ENCODE measurements around the gene MPP3.
"Not testable (repeated sequence)": the region's sequence is repeated elsewhere in the genome, so short reads cannot be mapped to it uniquely, and the experiment has no call there.

Gene MPP3

GRCh38 chr17:43799047-43799446 lies 33.9 kb downstream of the MPP3 start:
- Histone ChIP-seq H3K9ac (ENCODE audit: low read length) (no peak overlapping the region), H3K4me2 (ENCODE audit: low read length) (no peak overlapping the region), H3K9me3 (ENCODE audit: insufficient read depth, low read length) (no peaks in the 10 kb centered on the region), H3K4me1 (ENCODE audit: low read length) (no peaks in the 10 kb centered on the region), H3K4me3 (ENCODE audit: low read length) (no peak overlapping the region), H3K36me3 (replicated peaks; ENCODE audit: low read depth, low read length) (no peaks in the 10 kb centered on the region), H3K27me3 (ENCODE audit: low read depth, low read length) (peaks cover 27% of the 10 kb centered on the region), H4K20me1 (ENCODE audit: insufficient read depth, low read length) (no peaks in the 10 kb centered on the region), H2AFZ (ENCODE audit: low read depth, low read length) (no peak overlapping the region), H3K27ac (ENCODE audit: low read length) (no peak overlapping the region), H3K79me2 (ENCODE audit: low read length) (no peaks in the 10 kb centered on the region)
- TF ChIP-seq EZH2phosphoT487 (IDR thresholded peaks at IDR 0.05; ENCODE audit: low read depth) (no peak), CTCF (IDR thresholded peaks at IDR 0.05; ENCODE audit: low read depth, low read length) (no peak)

- H3K27me3 ChIP-seq (ENCODE audit: low read depth, low read length): peaks cover 19% of the 10 kb centered on the region
- not testable (repeated sequence) for H3K36me3 ChIP-seq (replicated peaks; ENCODE audit: low read depth, low read length); H2AFZ ChIP-seq (ENCODE audit: low read depth, low read length); H3K4me2 ChIP-seq (ENCODE audit: low read length); H3K4me1 ChIP-seq (ENCODE audit: low read length); H4K20me1 ChIP-seq (ENCODE audit: insufficient read depth, low read length); H3K9me3 ChIP-seq (ENCODE audit: insufficient read depth, low read length); H3K4me3 ChIP-seq (ENCODE audit: low read length); H3K79me2 ChIP-seq (ENCODE audit: low read length); H3K27ac ChIP-seq (ENCODE audit: low read length); H3K9ac ChIP-seq (ENCODE audit: low read length)
Measured at GRCh38 chr17:43798024-43798423, 34.9 kb downstream of the MPP3 start.

- not testable (repeated sequence) for H3K9me3 ChIP-seq (ENCODE audit: insufficient read depth, low read length); H3K4me2 ChIP-seq (ENCODE audit: low read length); H3K36me3 ChIP-seq (replicated peaks; ENCODE audit: low read depth, low read length); H2AFZ ChIP-seq (ENCODE audit: low read depth, low read length); H3K79me2 ChIP-seq (ENCODE audit: low read length); H3K9ac ChIP-seq (ENCODE audit: low read length); H3K4me3 ChIP-seq (ENCODE audit: low read length); H3K27ac ChIP-seq (ENCODE audit: low read length); H4K20me1 ChIP-seq (ENCODE audit: insufficient read depth, low read length); H3K4me1 ChIP-seq (ENCODE audit: low read length); H3K27me3 ChIP-seq (ENCODE audit: low read depth, low read length)
Measured at GRCh38 chr17:43792668-43793067, 40.3 kb downstream of the MPP3 start.

- Histone ChIP-seq H3K4me2 (ENCODE audit: low read length) (peak overlapping the region; percentile 31), H3K27me3 (ENCODE audit: low read depth, low read length) (peaks cover 9% of the 10 kb centered on the region; the same call in 1 of the 2 replicates), H3K9ac (ENCODE audit: low read length) (no peak overlapping the region), H3K36me3 (replicated peaks; ENCODE audit: low read depth, low read length) (no peaks in the 10 kb centered on the region), H3K4me3 (ENCODE audit: low read length) (peak overlapping the region; percentile 42), H4K20me1 (ENCODE audit: insufficient read depth, low read length) (no peaks in the 10 kb centered on the region), H3K79me2 (ENCODE audit: low read length) (no peaks in the 10 kb centered on the region), H3K27ac (ENCODE audit: low read length) (no peak overlapping the region), H2AFZ (ENCODE audit: low read depth, low read length) (peak overlapping the region; percentile 63), H3K9me3 (ENCODE audit: insufficient read depth, low read length) (no peaks in the 10 kb centered on the region), H3K4me1 (ENCODE audit: low read length) (0 out of 2 replicates have a peak, but pooled peaks cover 5% of the 10 kb centered on the region)
- no peak for TF ChIP-seq CTCF (IDR thresholded peaks at IDR 0.05; ENCODE audit: low read depth, low read length)
Measured at GRCh38 chr17:43791589-43791988, 41.4 kb downstream of the MPP3 start.

- Histone ChIP-seq H2AFZ (ENCODE audit: low read depth, low read length) (no peak overlapping the region), H3K4me1 (ENCODE audit: low read length) (0 out of 2 replicates have a peak, but pooled peaks cover 5% of the 10 kb centered on the region), H3K9me3 (ENCODE audit: insufficient read depth, low read length) (no peaks in the 10 kb centered on the region), H3K27me3 (ENCODE audit: low read depth, low read length) (peaks cover 9% of the 10 kb centered on the region; the same call in 1 of the 2 replicates), H3K79me2 (ENCODE audit: low read length) (no peaks in the 10 kb centered on the region), H3K27ac (ENCODE audit: low read length) (no peak overlapping the region), H4K20me1 (ENCODE audit: insufficient read depth, low read length) (no peaks in the 10 kb centered on the region), H3K4me3 (ENCODE audit: low read length) (no peak overlapping the region), H3K36me3 (replicated peaks; ENCODE audit: low read depth, low read length) (no peaks in the 10 kb centered on the region), H3K9ac (ENCODE audit: low read length) (no peak overlapping the region), H3K4me2 (ENCODE audit: low read length) (no peak overlapping the region)
- TF ChIP-seq CTCF (IDR thresholded peaks at IDR 0.05; ENCODE audit: low read depth, low read length) (no peak), EZH2phosphoT487 (IDR thresholded peaks at IDR 0.05; ENCODE audit: low read depth) (no peak)
Measured at GRCh38 chr17:43790311-43790940, 42.5 kb downstream of the MPP3 start.
